ENCODE data around the gene P2RX6. TPM values are rescaled to one million over a fixed set of nuclear protein-coding genes. Genes with fewer than 3 reads are reported as not detected.

P2RX6 gene
- total and polyA plus RNA-seq, 5 donors: 1.7 to 6.7 (median 4.1) TPM

DNA sequence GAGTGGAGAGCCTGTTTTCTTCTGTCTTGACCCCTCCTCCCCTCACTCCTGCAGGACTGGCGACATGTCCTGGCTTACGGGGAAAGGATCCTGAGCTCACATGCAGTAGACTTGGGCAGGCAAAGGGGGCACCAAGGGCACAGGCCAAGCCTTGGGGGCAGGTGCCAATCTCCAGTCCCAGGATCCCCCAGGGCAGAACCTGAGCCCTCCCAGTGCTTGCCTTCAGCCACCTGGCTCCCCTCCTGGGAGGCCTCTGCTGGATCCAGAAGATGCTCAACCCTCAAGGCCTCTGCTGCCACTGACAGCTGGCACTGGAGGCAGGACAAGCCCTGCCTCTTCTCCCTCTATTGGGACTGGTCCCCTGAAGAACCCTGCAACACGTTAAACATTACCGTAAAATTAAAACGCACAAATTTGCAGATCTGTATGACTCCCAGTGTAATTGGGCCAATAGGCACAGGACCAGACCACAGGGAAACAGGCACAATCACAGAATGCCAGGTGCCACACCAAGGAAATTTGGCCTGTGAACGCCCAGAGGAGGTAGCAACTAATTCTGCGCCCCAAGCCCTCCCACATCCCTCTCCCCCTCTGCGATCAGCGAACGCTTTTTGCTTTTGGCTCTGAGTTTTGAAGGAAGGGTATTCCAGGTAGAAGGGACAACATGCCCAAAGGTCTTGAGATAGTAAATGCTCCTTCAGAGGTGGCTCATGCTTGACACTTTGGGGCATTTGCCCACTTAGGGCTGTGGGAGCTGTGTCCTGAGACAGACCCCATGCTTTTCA is 33.8 kb upstream of the P2RX6 start:
- 64% methylated on average over 10 of the region's 10 CpGs for WGBS
- Histone ChIP-seq H3K4me3 (ENCODE audit: low read length) (peak overlapping the region; percentile 76), H3K27me3 (ENCODE audit: control insufficient read depth, insufficient read depth) (no peaks in the 10 kb centered on the region), H3K27ac (ENCODE audit: low read length) (peak overlapping the region; percentile 94), H3K4me1 (ENCODE audit: control insufficient read depth, insufficient read depth, low read length) (peaks cover 5% of the 10 kb centered on the region), H3K9me3 (ENCODE audit: control insufficient read depth, low read length) (no peaks in the 10 kb centered on the region)
- intact Hi-C loops (cut with DNase I): loop anchor here in 2 of 4 donors (5.0 to 10.0 kb wide), 2 partner anchors 64 to 116 kb away; partner anchors contain the start of gene CRKL (in 1 of the 2)
- ATAC-seq (no peak), DNase-seq (no peak)

GRCh38 chr22:20981787-20982562 is 33.0 kb upstream of the P2RX6 start, which contains the start of gene LZTR1:
Gene LZTR1 (plus strand): TSS chr22:20982297. CDS start chr22:20982372, 75 bp downstream.
- peak within 1 kb of the TSS; percentile 76 for H3K4me3 ChIP-seq (ENCODE audit: low read length)
- H3K27me3 ChIP-seq (ENCODE audit: control insufficient read depth, insufficient read depth): no peaks in the 10 kb centered on the region
- no peaks in the 10 kb centered on the region for H3K9me3 ChIP-seq (ENCODE audit: control insufficient read depth, low read length)
- under 1% methylated on average over 87 of the region's 87 CpGs for WGBS
- peak within 1 kb of the TSS; percentile 94 for H3K27ac ChIP-seq (ENCODE audit: low read length)
- ATAC-seq (peak; percentile 94 to 95), DNase-seq (peak; percentile 86 to 93 (median 92))
- peaks cover 5% of the 10 kb centered on the region for H3K4me1 ChIP-seq (ENCODE audit: control insufficient read depth, insufficient read depth, low read length)
- intact Hi-C loops (cut with DNase I): loop anchor here in 2 of 4 donors (5.0 to 10.0 kb wide), 2 partner anchors 65 to 117 kb away; partner anchors contain the start of gene CRKL (in 1 of the 2)

- under 1% methylated on average over 12 of the region's 12 CpGs for WGBS
- H3K9me3 ChIP-seq (ENCODE audit: control insufficient read depth, low read length): no peaks in the 10 kb centered on the region
- H3K27ac ChIP-seq (ENCODE audit: low read length): no peak overlapping the region
- peak overlapping the region; percentile 76 for H3K4me3 ChIP-seq (ENCODE audit: low read length)
- peaks cover 5% of the 10 kb centered on the region for H3K4me1 ChIP-seq (ENCODE audit: control insufficient read depth, insufficient read depth, low read length)
- no peak for DNase-seq
- intact Hi-C loops (cut with DNase I): loop anchor here in 2 of 4 donors (5.0 to 10.0 kb wide), 2 partner anchors 65 to 118 kb away; partner anchors contain the start of gene CRKL (in 1 of the 2)
- H3K27me3 ChIP-seq (ENCODE audit: control insufficient read depth, insufficient read depth): no peaks in the 10 kb centered on the region
- ATAC-seq: peak; percentile 3 to 24
These were observed 32.4 kb upstream of the P2RX6 start for GRCh38 chr22:20982563-20982882.

- DNase-seq (peak in 2 of 3 donors; percentile 24 to 31), ATAC-seq (no peak)
- H3K9me3 ChIP-seq (ENCODE audit: control insufficient read depth, low read length): no peaks in the 10 kb centered on the region
- intact Hi-C loops (cut with DNase I): loop anchor here in 2 of 4 donors (5.0 to 10.0 kb wide), 2 partner anchors 66 to 118 kb away; partner anchors contain the start of gene CRKL (in 1 of the 2)
- H3K4me3 ChIP-seq (ENCODE audit: low read length): peak overlapping the region; percentile 76
- WGBS: 75% methylated on average over 5 of the region's 5 CpGs
- no peaks in the 10 kb centered on the region for H3K27me3 ChIP-seq (ENCODE audit: control insufficient read depth, insufficient read depth)
- no peak overlapping the region for H3K27ac ChIP-seq (ENCODE audit: low read length)
- peaks cover 5% of the 10 kb centered on the region for H3K4me1 ChIP-seq (ENCODE audit: control insufficient read depth, insufficient read depth, low read length)
These were observed 31.7 kb upstream of the P2RX6 start for GRCh38 chr22:20983081-20983771.

- Histone ChIP-seq H3K4me1 (ENCODE audit: control insufficient read depth, insufficient read depth, low read length) (peaks cover 2% of the 10 kb centered on the region), H3K27ac (ENCODE audit: low read length) (no peak overlapping the region)
- WGBS: 92% methylated on average over 7 of the region's 7 CpGs
These were observed 29.2 kb upstream of the P2RX6 start for GRCh38 chr22:20985720-20986119.

DNA sequence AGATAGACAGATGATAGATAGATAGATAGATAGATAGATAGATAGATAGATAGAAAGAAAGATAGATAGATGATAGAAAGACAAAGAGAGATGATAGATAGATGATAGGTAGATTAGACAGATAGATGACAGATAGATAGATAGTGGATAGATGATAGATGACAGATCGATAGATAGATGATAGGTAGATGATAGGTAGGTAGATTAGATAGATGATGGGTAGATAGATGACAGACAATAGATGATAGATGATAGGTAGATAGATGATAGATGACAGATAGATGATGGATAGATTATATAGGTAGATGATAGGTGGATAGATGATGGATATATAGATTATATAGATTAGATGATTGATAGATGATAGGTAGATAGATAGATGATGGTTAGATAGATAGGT is 28.6 kb upstream of the P2RX6 start:
- Histone ChIP-seq H3K4me1 (ENCODE audit: control insufficient read depth, insufficient read depth, low read length) (peaks cover 2% of the 10 kb centered on the region), H3K4me3 (ENCODE audit: low read length) (no peak overlapping the region), H3K27ac (ENCODE audit: low read length) (no peak overlapping the region), H3K9me3 (ENCODE audit: control insufficient read depth, low read length) (no peaks in the 10 kb centered on the region), H3K27me3 (ENCODE audit: control insufficient read depth, insufficient read depth) (no peaks in the 10 kb centered on the region)
- ATAC-seq (no peak), DNase-seq (no peak)
- WGBS: 94% methylated on average over 1 of the region's 1 CpG
- intact Hi-C loops (cut with DNase I): loop anchor here in 1 of 4 donors (10.0 kb wide), 1 partner anchor 122 kb away; no protein-coding TSS in a partner anchor

More at GRCh38 chr22:20985720-20986119, 29.2 kb upstream of the P2RX6 start:
- Histone ChIP-seq H3K9me3 (ENCODE audit: control insufficient read depth, low read length) (no peaks in the 10 kb centered on the region), H3K4me3 (ENCODE audit: low read length) (no peak overlapping the region), H3K27me3 (ENCODE audit: control insufficient read depth, insufficient read depth) (no peaks in the 10 kb centered on the region)
- DNase-seq (peak in 1 of 3 donors; percentile 35), ATAC-seq (no peak)
- intact Hi-C loops (cut with DNase I): loop anchor here in 1 of 4 donors (10.0 kb wide), 1 partner anchor 121 kb away; no protein-coding TSS in a partner anchor

- no peak overlapping the region for H3K27ac ChIP-seq (ENCODE audit: low read length)
- peak in 2 of 3 donors; percentile 4 to 38 for DNase-seq
- no peaks in the 10 kb centered on the region for H3K9me3 ChIP-seq (ENCODE audit: control insufficient read depth, low read length)
- WGBS: 91% methylated on average over 14 of the region's 14 CpGs
- intact Hi-C loops (cut with DNase I): loop anchor here in 1 of 4 donors (10.0 kb wide), 1 partner anchor 123 kb away; no protein-coding TSS in a partner anchor
- no peak for ATAC-seq
- H3K4me1 ChIP-seq (ENCODE audit: control insufficient read depth, insufficient read depth, low read length): peaks cover 2% of the 10 kb centered on the region
- H3K27me3 ChIP-seq (ENCODE audit: control insufficient read depth, insufficient read depth): no peaks in the 10 kb centered on the region
- no peak overlapping the region for H3K4me3 ChIP-seq (ENCODE audit: low read length)
These were observed 27.6 kb upstream of the P2RX6 start for GRCh38 chr22:20987375-20987774.

GRCh38 chr22:20988573-20989322 is 26.2 kb upstream of the P2RX6 start:
- intact Hi-C loops (cut with DNase I): loop anchor here in 1 of 4 donors (10.0 kb wide), 1 partner anchor 124 kb away; no protein-coding TSS in a partner anchor
- Histone ChIP-seq H3K27me3 (ENCODE audit: control insufficient read depth, insufficient read depth) (no peaks in the 10 kb centered on the region), H3K4me3 (ENCODE audit: low read length) (no peak overlapping the region), H3K27ac (ENCODE audit: low read length) (no peak overlapping the region), H3K9me3 (ENCODE audit: control insufficient read depth, low read length) (no peaks in the 10 kb centered on the region), H3K4me1 (ENCODE audit: control insufficient read depth, insufficient read depth, low read length) (no peaks in the 10 kb centered on the region)
- ATAC-seq: no peak
- 89% methylated on average over 16 of the region's 16 CpGs for WGBS
- DNase-seq: no peak

GRCh38 chr22:20989323-20990138 is 25.4 kb upstream of the P2RX6 start:
- ATAC-seq (no peak), DNase-seq (no peak)
- H3K27me3 ChIP-seq (ENCODE audit: control insufficient read depth, insufficient read depth): no peaks in the 10 kb centered on the region
- H3K4me1 ChIP-seq (ENCODE audit: control insufficient read depth, insufficient read depth, low read length): no peaks in the 10 kb centered on the region
- H3K4me3 ChIP-seq (ENCODE audit: low read length): no peak overlapping the region
- WGBS: 62% methylated on average over 17 of the region's 17 CpGs
- no peaks in the 10 kb centered on the region for H3K9me3 ChIP-seq (ENCODE audit: control insufficient read depth, low read length)
- no peak overlapping the region for H3K27ac ChIP-seq (ENCODE audit: low read length)
- intact Hi-C loops (cut with DNase I): loop anchor here in 1 of 4 donors (10.0 kb wide), 1 partner anchor 125 kb away; no protein-coding TSS in a partner anchor

All from right cardiac atrium (tissue), 5 donors.